Uterus (tissue), 4 donors: ENCODE measurements around the gene ITGA2B. TPM values are rescaled to one million over a fixed set of nuclear protein-coding genes. Genes with fewer than 3 reads are reported as not detected.
A peak's percentile ranks its signal among the peaks of the same experiment; 100 is the strongest.

Source experiments
- DNase-seq, 2 donors: peaks; one replicate each; pipeline ENCODE4 v3.0.0-alpha.2; 2019 to 2020
- H3K27ac ChIP-seq, 2 donors: fragments of 200-600 bp; sonication (generic); 1 replicate in 1 of 2; 2 replicates in 1 of 2; pipeline ENCODE4 v1.5.1; 2016 to 2018
- H3K27me3 ChIP-seq, 2 donors: fragments of 200-600 bp; sonication (generic); one replicate each; pipeline ENCODE4 v1.5.1; 2018 to 2019; ENCODE audit warnings: control low read depth in 1 of 2
- H3K36me3 ChIP-seq, 2 donors: fragments of 200-600 bp; sonication (generic); one replicate each; pipeline ENCODE4 v1.5.1; 2019; ENCODE audit warnings: control low read depth in 1 of 2
- H3K4me1 ChIP-seq, 2 donors: fragments of 200-600 bp; sonication (generic); one replicate each; pipeline ENCODE4 v1.5.1; 2018 to 2019; ENCODE audit warnings: control low read depth in 1 of 2
- H3K4me3 ChIP-seq, 2 donors: fragments of 200-600 bp; sonication (generic); 1 replicate in 1 of 2; 2 replicates in 1 of 2; pipeline ENCODE4 v1.5.1; 2018 to 2019; ENCODE audit warnings: mild to moderate bottlenecking in 1 of 2
- H3K9me3 ChIP-seq, 2 donors: fragments of 200-600 bp; sonication (generic); one replicate each; pipeline ENCODE4 v1.5.1; 2019; ENCODE audit warnings: control low read depth in 1 of 2
- POLR2A ChIP-seq, 2 donors: fragments of 450-650 bp; IDR thresholded peaks; one replicate each; pipeline ENCODE4 v1.6.1; 2016; ENCODE audit warnings: antibody characterized with exemption in 2 of 2, mild to moderate bottlenecking in 1 of 2, moderate library complexity in 1 of 2
- intact Hi-C: fragments of 100-400 bp; cut with DNase I; formaldehyde crosslinking; loops from one replicate; pipeline ENCODE4 v1.15.1; 2023; ENCODE audit warnings: low total_unique reads
- total RNA-seq, 4 donors: library from RNA; depleted of rRNA in 3 of 4; stranded (reverse); fragments of >200 nt in 3 of 4; gene quantifications; one replicate each; pipeline versions ENCODE4 v1.1.0 to v1.2.4, GENCODE V29; 2014 to 2023
- TF ChIP-seq, protein P1 (sequence below), 4 experiments: fragments of 200-600 bp in 2 of 4; fragments of 450-650 bp in 2 of 4; sonication (generic) in 2 of 4; IDR thresholded peaks; one replicate each; pipeline ENCODE4 v1.5.1; 2016 to 2019; ENCODE audit warnings: antibody characterized with exemption in 4 of 4, mild to moderate bottlenecking in 2 of 4, moderate library complexity in 1 of 4
- donor health status: DM: yes; HTN: yes; CAD: no.

The ITGA2B gene
- total RNA-seq, 4 donors from 2014 or later = 7.4 to 7.7 TPM; not detected in 2

DNA sequence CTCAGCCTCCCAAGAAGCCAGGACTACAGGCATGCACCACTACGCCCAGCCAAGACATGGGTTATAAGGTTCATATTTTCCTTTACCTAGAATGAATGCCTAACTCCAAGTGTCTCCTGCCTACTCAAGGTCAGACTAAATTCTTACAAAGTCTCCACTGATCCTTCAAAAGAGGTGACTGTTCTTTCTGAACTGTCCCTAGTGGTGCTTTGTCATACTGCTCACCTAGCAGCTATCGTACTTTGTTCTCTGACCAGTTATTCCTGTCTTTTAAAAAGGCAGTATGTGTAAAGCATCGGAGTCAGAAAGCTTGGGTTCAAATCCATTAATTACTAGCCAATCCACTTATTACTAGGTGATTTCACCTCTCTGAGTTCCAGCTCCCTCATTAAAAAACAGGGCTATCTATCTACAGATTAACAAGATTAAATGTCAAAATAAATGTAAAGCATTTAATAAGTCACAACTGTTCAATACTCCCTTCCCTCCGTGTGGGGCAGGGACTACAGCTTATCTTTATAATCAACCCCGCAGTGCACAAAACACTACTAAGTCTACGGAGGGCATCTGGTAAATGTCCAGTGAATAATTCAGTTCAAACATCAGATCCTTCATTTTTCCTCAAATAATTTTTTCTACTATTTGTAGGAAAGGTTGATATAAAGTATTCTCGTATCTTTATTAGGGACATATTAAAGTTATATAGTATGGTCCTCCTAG, 20.0 kb upstream of the ITGA2B start:
- no peaks in the 10 kb centered on the region for H3K9me3 ChIP-seq
- H3K27ac ChIP-seq = no peak overlapping the region
- H3K36me3 ChIP-seq = no peaks in the 10 kb centered on the region
- no peak for TF ChIP-seq POLR2A (IDR thresholded peaks at IDR 0.05)
- TF ChIP-seq, protein P1, sequence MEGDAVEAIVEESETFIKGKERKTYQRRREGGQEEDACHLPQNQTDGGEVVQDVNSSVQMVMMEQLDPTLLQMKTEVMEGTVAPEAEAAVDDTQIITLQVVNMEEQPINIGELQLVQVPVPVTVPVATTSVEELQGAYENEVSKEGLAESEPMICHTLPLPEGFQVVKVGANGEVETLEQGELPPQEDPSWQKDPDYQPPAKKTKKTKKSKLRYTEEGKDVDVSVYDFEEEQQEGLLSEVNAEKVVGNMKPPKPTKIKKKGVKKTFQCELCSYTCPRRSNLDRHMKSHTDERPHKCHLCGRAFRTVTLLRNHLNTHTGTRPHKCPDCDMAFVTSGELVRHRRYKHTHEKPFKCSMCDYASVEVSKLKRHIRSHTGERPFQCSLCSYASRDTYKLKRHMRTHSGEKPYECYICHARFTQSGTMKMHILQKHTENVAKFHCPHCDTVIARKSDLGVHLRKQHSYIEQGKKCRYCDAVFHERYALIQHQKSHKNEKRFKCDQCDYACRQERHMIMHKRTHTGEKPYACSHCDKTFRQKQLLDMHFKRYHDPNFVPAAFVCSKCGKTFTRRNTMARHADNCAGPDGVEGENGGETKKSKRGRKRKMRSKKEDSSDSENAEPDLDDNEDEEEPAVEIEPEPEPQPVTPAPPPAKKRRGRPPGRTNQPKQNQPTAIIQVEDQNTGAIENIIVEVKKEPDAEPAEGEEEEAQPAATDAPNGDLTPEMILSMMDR (IDR thresholded peaks at IDR 0.05) = no peak
- no peaks in the 10 kb centered on the region for H3K27me3 ChIP-seq
- intact Hi-C loops = no loop called here
- no peaks in the 10 kb centered on the region for H3K4me1 ChIP-seq
- DNase-seq = no peak
- H3K4me3 ChIP-seq = no peak overlapping the region

DNA sequence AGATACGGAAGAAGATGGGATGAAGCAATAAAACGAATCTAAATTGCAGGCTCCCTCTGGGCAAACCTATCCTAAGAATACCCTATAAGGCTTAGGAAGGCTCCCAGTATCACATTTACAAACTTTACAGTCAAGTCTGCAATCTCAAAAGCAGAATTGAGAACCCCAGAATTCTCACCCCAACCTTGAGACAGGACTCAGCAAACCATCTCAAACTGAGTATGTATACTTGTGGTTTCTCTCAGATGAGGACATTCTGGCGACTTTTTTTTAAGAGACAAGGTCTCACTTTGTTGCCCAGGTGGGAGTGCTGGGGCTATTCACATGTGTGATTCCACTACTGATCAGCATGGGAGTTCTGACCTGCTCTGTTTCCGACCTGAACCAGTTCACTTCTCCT, 19.3 kb upstream of the ITGA2B start:
- Histone ChIP-seq H3K36me3 (no peaks in the 10 kb centered on the region), H3K4me1 (no peaks in the 10 kb centered on the region), H3K27ac (no peak overlapping the region), H3K27me3 (no peaks in the 10 kb centered on the region), H3K4me3 (no peak overlapping the region), H3K9me3 (no peaks in the 10 kb centered on the region)
- TF ChIP-seq, protein P1 (IDR thresholded peaks at IDR 0.05) = no peak
- no peak for TF ChIP-seq POLR2A (IDR thresholded peaks at IDR 0.05)
- intact Hi-C loops = no loop called here
- no peak for DNase-seq

- Histone ChIP-seq H3K9me3 (no peaks in the 10 kb centered on the region), H3K27me3 (no peaks in the 10 kb centered on the region), H3K27ac (no peak overlapping the region), H3K4me3 (no peak overlapping the region), H3K4me1 (no peaks in the 10 kb centered on the region), H3K36me3 (no peaks in the 10 kb centered on the region)
- no peak for DNase-seq
- intact Hi-C loops = no loop called here
- TF ChIP-seq, protein P1 (IDR thresholded peaks at IDR 0.05) = no peak
- TF ChIP-seq POLR2A (IDR thresholded peaks at IDR 0.05) = no peak
These were observed 13.2 kb upstream of the ITGA2B start for GRCh38 chr17:44402564-44403172.

- Histone ChIP-seq H3K4me1 (no peaks in the 10 kb centered on the region), H3K4me3 (no peak overlapping the region), H3K27me3 (no peaks in the 10 kb centered on the region), H3K9me3 (no peaks in the 10 kb centered on the region), H3K27ac (no peak overlapping the region), H3K36me3 (no peaks in the 10 kb centered on the region)
- TF ChIP-seq, protein P1 (IDR thresholded peaks at IDR 0.05) = peak in 3 of 4 experiments; percentile 12 to 23 (median 15)
- TF ChIP-seq POLR2A (IDR thresholded peaks at IDR 0.05) = no peak
- no peak for DNase-seq
- intact Hi-C loops = no loop called here
These were observed 10.9 kb upstream of the ITGA2B start for GRCh38 chr17:44400226-44400847.
